Iris pigment epithelial cell (primary cell): ENCODE data around the gene NR5A1.

Experiments used
- DNase-seq: peaks from one replicate; pipeline ENCODE4 v3.0.0-alpha.2; 2011; ENCODE audit warnings: low read depth

NR5A1 gene

GRCh38 chr9:124506931-124507879, at the start of gene NR5A1:
Gene NR5A1, minus strand, starts transcription at chr9:124507399. Its CDS starts 4,004 bp downstream, at chr9:124503395.
- no peak for DNase-seq

DNA sequence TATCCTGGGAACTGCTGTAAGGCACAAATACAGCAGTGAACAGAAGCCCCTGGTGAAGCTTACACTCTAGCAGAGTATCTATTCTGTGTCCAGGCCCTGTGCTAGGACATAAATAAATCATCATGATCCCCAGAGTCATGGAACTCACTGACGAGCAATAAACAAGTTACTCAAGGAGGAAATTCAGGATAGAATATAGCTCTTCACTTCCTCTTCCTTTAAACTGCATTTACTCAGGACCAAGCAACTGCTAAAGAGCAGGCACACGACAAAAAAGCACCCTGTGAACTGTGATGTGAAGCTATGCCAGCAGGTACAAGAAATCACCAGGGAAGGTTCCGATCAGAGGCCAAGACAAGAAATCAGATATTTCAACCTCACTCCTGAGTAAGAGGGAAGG, 47.8 kb upstream of the NR5A1 start:
- no peak for DNase-seq

- DNase-seq = peak; percentile 91
Measured at GRCh38 chr9:124553738-124554137, 46.5 kb upstream of the NR5A1 start.

- no peak for DNase-seq
Measured at GRCh38 chr9:124552273-124552605, 45.0 kb upstream of the NR5A1 start.

GRCh38 chr9:124551472-124552272, 44.5 kb upstream of the NR5A1 start:
- peak; percentile 84 for DNase-seq

DNA sequence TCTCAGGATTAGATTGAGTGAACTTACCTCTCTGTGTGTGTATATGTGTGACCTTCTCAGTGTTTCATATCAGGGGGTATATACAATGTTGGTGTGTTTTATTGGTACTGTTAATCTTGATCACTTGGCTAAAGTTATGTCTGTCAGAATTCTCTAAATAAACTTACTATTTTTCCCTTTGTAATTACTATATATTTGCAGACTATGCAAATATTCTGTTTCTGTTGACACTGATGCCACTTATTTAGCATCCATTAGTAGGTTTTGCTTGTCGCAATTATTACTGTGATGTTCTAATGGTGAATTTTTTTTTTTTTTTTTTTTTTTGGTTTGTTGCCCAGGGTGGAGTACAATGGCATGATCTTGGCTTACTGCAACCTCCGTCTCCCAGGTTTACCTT, 42.9 kb upstream of the NR5A1 start:
- no peak for DNase-seq

GRCh38 chr9:124549016-124549415, 41.8 kb upstream of the NR5A1 start:
- no peak for DNase-seq

DNA sequence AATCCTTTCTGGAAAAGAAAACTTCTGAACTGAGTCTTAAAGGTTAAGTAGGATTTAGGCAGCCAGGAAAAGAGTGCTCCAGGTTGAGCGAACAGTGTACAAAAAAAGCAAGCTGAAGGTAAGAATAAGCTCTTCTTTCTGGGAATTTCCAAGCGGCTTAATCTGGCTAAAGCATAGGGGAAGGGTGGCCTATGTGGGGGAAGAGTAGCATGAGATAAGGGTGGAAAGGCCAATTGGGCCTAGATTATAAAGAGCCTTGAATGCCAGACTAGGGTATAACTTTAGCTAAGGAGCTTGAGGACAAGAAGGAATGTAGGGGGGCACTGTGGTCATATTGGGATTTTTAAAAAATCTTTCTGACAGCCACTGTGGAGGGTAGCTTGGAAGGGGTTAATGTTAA, 37.3 kb upstream of the NR5A1 start:
- DNase-seq = no peak

DNA sequence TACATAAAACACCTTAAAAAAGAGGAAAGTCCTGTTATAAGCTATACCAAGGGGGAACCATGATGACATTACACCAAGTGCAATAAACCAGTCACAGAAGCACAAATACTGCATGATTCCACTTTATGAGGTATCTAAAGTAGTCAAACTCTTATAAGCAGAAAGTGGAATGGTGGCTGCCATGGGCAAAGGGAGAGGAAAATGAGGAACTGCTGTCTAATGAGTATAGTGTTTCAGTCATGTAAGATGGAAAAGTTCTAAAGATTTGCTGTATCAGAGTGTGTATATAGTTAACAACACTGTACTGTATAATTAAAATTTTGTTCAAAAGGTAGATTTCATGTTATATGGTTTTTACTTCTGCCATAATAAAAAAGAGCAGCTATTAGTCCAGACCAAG, 34.6 kb upstream of the NR5A1 start:
- no peak for DNase-seq

DNA sequence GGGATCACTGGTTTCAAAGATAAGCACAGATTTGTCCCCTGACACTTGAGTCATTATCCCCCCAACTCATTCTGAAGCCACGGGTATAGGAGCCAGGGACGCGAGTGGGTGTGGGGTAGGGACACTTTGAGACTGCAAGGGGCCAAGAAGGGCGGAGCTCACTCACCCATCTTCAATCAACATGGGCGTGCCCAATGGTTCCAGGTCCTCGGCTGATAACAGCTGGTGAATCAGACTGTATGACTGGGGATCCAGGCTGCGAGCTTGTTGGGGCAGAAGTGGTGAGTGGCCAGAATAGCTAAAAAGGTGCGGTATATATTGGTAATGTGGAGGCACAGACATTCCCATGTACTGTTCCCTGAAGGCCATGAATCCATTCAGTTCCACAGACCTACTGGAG, 30.7 kb upstream of the NR5A1 start:
- no peak for DNase-seq

DNA sequence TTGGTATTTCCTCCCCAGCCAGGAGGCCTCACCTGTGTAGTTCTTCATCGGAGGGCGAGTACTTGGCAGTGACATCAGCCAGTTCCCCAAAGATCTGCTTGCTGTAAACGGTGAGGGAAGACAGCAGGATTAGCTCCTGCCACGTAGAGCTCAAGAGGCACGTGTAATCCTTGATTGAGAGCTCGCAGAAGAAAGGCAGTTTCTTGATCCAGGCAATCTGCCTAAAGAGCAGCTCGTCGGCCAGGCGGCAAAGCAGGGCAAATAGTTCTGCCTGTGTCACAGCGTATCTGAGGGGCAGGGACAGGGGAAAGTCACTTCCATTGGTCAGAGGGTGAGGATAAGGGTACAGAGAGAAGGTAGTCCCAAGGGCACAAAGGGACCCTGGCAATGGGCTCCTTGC, 28.6 kb upstream of the NR5A1 start:
- no peak for DNase-seq

DNA sequence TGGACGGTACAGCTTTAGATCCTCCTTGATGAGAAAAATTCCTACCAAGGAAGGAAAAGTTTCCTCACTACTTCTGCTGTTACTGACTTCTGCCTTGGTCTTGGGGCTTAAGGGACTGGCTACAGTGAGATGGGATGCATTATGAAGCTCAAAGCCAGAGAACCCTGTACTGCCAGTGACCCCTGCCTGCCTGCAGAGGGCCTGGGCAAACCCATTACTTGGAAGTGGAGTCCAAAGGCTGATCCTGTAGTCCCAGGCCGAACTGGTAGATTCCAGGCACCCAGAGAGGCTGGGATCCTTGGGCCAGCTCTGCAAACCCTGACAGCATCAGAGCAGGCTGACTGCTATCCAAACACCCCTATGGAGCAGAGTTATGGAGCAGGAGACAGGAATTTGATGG, 25.7 kb upstream of the NR5A1 start:
- no peak for DNase-seq

DNA sequence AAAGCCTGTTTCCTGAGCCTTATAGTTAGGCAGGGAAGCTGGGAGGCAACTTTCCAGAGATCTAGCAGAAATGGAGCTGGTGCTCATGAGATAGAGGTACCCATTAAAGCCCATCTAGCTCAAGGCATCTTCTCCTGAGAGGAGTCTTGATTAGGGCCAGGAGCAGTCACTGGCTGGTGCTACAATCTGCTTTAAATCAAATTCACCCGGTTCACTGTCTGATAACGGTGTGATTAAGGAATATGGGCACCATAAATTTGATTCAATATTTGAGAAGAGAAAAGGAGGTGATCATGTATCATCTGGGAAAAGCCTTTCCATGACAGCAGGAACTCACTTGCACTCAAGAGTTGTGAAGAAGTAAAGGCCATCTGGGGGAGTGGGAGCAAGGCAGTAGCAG, 23.9 kb upstream of the NR5A1 start:
- no peak for DNase-seq

DNA sequence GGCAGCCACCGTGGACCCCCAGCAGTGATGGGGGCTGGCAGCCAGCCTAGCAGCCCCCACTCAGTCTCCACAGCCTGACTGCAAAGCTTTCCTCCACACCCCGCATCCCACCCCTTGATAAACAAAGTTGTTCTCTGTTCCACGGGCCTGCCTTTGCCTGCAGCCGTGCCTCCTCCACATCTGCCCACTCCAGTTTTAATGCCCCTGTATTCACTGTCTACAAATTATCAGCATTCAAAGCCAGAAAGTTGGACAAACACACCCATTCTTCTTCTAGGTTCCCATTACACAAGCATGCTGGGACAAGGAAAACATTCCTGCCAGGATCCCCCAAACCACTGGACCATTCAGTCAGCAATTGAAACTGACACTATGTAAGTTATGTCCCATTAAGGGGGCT, 23.0 kb upstream of the NR5A1 start:
- no peak for DNase-seq

DNA sequence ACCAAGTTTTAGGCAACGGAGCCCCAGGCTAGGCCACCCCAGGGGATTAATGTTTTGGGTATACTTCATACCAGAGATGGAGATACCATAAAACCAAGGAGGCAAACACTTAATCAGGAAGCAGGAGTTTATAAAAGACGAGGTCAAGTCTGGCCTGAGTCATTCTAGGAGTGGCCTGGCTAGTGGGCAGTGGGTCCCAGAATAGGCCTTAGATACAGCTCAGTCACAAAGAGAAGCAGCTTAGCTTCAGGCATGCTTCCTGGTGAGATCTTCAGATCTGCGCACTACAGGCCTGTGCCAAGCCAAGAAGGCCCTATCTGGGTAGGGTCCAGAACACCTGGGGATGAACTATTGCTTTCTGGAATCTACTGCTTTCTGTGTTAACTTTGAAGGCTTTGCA, 20.6 kb upstream of the NR5A1 start:
- peak; percentile 57 for DNase-seq

DNA sequence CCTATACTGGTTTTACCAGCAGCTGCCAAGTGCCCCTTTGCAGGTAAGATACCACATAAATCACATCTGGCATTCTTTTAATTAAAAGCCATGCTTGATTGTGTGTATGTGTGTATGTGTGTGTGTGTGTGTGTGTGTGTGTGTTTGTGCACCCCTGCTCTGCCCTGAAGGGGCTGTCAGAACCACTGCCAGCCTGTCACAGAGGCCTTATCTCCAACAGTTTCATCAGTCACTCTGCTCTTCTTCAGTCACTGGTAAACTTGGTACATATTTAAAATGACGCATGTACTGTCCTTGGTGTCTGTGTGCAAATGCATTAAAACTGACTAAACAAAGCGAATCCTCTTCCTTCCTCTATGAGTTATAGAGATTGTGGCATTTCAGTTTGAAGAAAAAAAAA, 19.0 kb upstream of the NR5A1 start:
- no peak for DNase-seq

- no peak for DNase-seq
Measured at GRCh38 chr9:124522121-124523098, 15.2 kb upstream of the NR5A1 start.

GRCh38 chr9:124521142-124521541, 13.9 kb upstream of the NR5A1 start:
- DNase-seq = no peak

DNA sequence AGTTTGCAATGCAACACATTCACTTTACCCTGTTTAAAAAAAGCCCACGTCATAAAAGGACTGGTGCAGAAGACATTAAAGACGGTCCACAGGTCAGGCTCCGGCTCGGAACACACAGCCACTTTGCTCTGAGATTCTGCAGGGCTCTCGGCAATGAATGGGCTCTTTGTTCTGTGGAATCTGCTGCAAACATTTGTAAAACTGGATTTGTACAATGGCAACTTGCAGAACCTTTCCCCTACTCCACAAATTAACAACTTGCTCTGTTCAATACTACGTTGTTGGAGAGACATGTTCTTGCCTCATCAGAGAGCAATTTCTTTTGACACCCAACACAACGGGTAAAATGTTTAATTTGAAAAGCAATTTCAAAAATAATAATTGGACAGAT, 13.0 kb upstream of the NR5A1 start:
- DNase-seq = no peak

DNA sequence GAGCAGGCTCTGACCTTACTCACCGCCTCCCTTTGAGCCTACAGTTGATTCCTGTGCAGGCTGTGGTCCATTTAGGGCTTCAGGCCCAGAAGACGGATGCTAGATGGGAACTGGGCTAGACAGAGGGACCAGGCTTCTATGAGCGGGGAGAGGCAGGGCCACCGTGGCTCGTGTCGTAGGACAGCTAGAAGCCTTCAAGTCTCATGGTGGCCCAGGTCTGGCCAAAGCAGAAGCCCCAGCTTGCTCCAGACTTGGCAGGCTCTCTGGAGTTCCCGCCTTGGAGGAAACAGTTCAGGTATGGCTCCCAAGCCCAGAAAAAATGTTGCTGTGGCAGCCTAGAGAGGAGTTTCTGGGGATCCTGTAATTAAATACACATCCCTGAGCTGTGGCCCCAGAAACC, 10.9 kb upstream of the NR5A1 start:
- DNase-seq = no peak

DNA sequence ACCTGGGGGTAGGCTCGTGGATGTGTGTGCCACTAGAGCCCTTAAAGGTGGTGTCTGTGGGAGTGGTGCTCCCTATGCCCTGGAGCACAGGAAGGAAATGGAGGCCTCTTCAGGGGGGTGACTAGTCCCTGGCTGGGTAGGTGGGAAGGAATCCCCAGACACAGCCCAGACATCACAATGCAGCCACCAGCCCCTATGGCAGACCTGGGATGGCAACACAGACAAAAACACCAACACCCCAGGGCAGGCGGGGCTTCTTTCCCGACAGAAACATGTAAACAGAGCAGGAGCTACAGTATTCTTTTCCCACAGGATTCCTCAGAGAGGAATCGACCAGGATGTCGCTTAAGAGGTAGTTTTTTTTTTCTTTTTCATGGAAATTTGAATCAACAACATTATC, 10.4 kb upstream of the NR5A1 start:
- no peak for DNase-seq

DNA sequence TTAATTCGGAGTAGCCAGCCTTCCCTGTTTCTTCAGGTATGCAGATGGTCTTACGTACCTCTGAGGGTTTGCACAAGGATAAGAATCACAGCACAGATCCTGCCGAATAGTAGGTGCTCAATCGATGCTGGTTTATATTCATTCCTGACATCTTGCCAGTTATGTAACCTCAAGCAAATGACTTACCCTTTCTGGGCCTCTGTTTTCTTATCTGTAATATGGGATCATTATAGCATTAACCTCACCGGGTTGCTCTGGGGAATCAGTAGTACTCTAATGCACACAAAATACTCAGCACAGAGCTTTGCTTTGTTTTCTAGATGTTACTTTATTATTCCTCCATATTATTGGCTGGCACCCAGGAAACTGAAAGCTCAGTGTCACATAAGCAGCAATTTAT, 7.7 kb upstream of the NR5A1 start:
- DNase-seq = no peak
